Prostate gland (tissue), 2 donors: ENCODE results near the gene IPCEF1. TPM values are rescaled to one million over a fixed set of nuclear protein-coding genes. Genes with fewer than 3 reads are reported as not detected.

Source experiments
- DNase-seq: peaks from one replicate; pipeline ENCODE4 v3.0.0-alpha.2; 2019; ENCODE audit warnings: low spot score
- H3K27ac ChIP-seq, 2 donors: fragments of 200-600 bp; sonication (generic); 2 replicates each; pipeline ENCODE4 v1.5.1; 2017 to 2019
- H3K27me3 ChIP-seq: fragments of 200-600 bp; sonication (generic); replicated peaks from 2 replicates; pipeline ENCODE4 v1.5.1; 2019; ENCODE audit not compliant: insufficient read depth
- H3K36me3 ChIP-seq, 2 donors: fragments of 200-600 bp; sonication (generic); 1 replicate in 1 of 2; 2 replicates in 1 of 2; pipeline versions ENCODE4 v1.5.1 to v1.8.1; 2017 to 2019
- H3K4me1 ChIP-seq: fragments of 200-600 bp; sonication (generic); replicated peaks from 2 replicates; pipeline ENCODE4 v1.5.1; 2019
- H3K4me3 ChIP-seq, 2 donors: fragments of 200-600 bp; sonication (generic); 2 replicates each; pipeline ENCODE4 v1.5.1; 2017 to 2019
- H3K9me3 ChIP-seq: fragments of 200-600 bp; sonication (generic); 2 replicates; pipeline ENCODE4 v1.5.1; 2017
- POLR2A ChIP-seq: fragments of 450-650 bp; IDR thresholded peaks from one replicate; pipeline ENCODE4 v1.6.1; 2016; ENCODE audit warnings: antibody characterized with exemption, mild to moderate bottlenecking
- POLR2AphosphoS5 ChIP-seq: sonication (generic); formaldehyde crosslinking; IDR thresholded peaks from one replicate; pipeline ENCODE4 v1.6.1; 2017; ENCODE audit warnings: antibody characterized with exemption
- WGBS: methylation state at CpG from one replicate; pipeline ENCODE4 v1.1.5; 2018; 5-methylcytosine and 5-hydroxymethylcytosine counted together
- intact Hi-C: fragments of 100-400 bp; cut with DNase I; formaldehyde crosslinking; loops from one replicate; pipeline ENCODE4 v1.14.2; 2022
- total RNA-seq, 2 donors: library from RNA; depleted of rRNA; stranded (reverse); fragments of >200 nt; gene quantifications; one replicate each; pipeline ENCODE4 v1.1.0, GENCODE V29; 2016
- TF ChIP-seq, protein P1 (sequence below), 4 experiments: fragments of 200-600 bp in 2 of 4; fragments of 450-650 bp in 2 of 4; sonication (generic) in 2 of 4; IDR thresholded peaks; 1 replicate in 3 of 4; 2 replicates in 1 of 4; pipeline ENCODE4 v1.5.1; 2016 to 2019; ENCODE audit warnings: antibody characterized with exemption in 4 of 4, mild to moderate bottlenecking in 2 of 4, moderate library complexity in 2 of 4

The IPCEF1 gene
- total RNA-seq, 2 donors from 2014 or later, result 1.0 to 6.1 TPM

DNA sequence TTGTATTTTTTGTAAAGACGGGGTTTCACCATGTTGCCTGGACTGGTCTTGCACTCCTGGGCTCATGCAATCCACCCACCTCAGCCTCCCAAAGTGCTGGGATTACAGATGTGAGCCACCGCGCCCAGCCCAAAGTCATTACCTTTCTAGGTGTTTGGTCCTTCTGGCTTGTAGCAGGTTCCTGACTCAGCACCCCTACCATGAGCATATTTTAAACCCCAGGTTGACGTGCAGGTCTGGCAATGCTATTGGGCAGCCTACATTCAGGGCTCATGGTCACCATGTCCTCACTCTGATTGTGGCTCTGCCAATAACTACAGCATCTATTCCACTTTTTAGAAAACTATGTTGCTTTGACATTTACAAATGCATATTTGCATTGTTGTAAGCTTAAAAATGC lies 59.4 kb downstream of the IPCEF1 start:
- Histone ChIP-seq H3K36me3 (no peaks in the 10 kb centered on the region), H3K4me3 (no peak overlapping the region), H3K27me3 (no peaks in the 10 kb centered on the region), H3K4me1 (no peaks in the 10 kb centered on the region), H3K27ac (no peak overlapping the region), H3K9me3 (no peaks in the 10 kb centered on the region)
- TF ChIP-seq, protein P1, sequence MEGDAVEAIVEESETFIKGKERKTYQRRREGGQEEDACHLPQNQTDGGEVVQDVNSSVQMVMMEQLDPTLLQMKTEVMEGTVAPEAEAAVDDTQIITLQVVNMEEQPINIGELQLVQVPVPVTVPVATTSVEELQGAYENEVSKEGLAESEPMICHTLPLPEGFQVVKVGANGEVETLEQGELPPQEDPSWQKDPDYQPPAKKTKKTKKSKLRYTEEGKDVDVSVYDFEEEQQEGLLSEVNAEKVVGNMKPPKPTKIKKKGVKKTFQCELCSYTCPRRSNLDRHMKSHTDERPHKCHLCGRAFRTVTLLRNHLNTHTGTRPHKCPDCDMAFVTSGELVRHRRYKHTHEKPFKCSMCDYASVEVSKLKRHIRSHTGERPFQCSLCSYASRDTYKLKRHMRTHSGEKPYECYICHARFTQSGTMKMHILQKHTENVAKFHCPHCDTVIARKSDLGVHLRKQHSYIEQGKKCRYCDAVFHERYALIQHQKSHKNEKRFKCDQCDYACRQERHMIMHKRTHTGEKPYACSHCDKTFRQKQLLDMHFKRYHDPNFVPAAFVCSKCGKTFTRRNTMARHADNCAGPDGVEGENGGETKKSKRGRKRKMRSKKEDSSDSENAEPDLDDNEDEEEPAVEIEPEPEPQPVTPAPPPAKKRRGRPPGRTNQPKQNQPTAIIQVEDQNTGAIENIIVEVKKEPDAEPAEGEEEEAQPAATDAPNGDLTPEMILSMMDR (IDR thresholded peaks at IDR 0.05), result no peak
- TF ChIP-seq POLR2A (no peak), POLR2AphosphoS5 (no peak)
- DNase-seq, result no peak
- WGBS, result 96% methylated on average over 4 of the region's 4 CpGs
- intact Hi-C loops, result no loop called here

DNA sequence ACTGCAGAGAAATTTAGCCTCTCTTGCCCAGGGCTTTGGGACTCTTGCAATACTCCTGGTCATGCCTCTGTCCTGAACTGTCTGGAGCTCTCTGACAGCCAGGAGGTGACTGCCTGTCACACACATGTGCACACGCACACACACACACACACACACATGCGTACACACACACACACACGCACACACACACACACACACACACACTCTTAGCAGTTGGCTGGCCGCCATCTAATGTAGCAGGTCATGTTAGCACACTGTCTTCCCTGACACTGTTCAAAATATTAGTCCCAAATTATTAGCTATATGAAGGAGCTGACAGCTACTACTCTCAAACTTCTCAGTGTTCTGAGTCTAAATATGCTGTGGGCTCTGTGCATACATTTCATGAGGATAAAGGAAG lies 60.9 kb downstream of the IPCEF1 start:
- 65% methylated on average over 4 of the region's 4 CpGs for WGBS
- no peak for DNase-seq
- intact Hi-C loops, result no loop called here
- H3K9me3 ChIP-seq, result no peaks in the 10 kb centered on the region
- H3K4me3 ChIP-seq, result no peak overlapping the region
- no peaks in the 10 kb centered on the region for H3K4me1 ChIP-seq
- H3K27me3 ChIP-seq, result no peaks in the 10 kb centered on the region
- no peaks in the 10 kb centered on the region for H3K36me3 ChIP-seq
- no peak for TF ChIP-seq POLR2A
- TF ChIP-seq, protein P1 (IDR thresholded peaks at IDR 0.05), result no peak
- no peak for TF ChIP-seq POLR2AphosphoS5
- no peak overlapping the region for H3K27ac ChIP-seq

DNA sequence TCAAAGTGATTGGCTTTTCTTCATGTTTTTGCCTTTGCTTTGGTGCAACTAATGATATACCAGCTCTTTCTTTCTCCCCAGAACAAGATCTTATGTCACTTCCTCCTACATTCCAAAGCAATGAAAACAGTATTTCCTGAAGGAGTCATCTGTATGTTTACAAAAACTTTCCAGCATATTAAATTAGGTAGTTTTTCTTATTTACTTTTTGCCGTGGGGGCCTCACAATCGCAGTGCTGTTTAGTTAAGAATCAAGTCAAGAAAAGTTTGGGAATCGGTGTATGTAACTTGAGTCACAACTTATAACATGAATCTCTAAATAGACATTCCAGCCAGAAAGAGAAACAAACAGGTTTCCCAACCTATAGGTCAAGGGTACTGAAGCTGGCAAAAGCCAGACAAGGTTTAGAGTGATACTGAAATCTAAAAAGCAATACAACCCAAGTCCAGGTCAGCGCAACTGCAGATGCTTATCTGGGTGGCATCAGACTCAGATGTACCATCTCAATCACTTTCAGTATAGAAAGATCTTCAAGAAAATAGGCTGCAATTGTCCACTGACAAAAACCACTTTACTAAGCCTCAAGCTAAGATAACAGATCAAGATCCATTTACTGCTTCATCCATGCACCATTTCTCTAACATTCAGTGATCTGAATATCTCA lies 63.6 kb downstream of the IPCEF1 start:
- WGBS, result 45% methylated on average over 4 of the region's 4 CpGs
- Histone ChIP-seq H3K4me1 (no peaks in the 10 kb centered on the region), H3K36me3 (no peaks in the 10 kb centered on the region), H3K27me3 (no peaks in the 10 kb centered on the region), H3K4me3 (no peak overlapping the region), H3K27ac (no peak overlapping the region), H3K9me3 (no peaks in the 10 kb centered on the region)
- intact Hi-C loops, result no loop called here
- TF ChIP-seq, protein P1 (IDR thresholded peaks at IDR 0.05), result no peak
- no peak for TF ChIP-seq POLR2A
- no peak for TF ChIP-seq POLR2AphosphoS5
- DNase-seq, result no peak

DNA sequence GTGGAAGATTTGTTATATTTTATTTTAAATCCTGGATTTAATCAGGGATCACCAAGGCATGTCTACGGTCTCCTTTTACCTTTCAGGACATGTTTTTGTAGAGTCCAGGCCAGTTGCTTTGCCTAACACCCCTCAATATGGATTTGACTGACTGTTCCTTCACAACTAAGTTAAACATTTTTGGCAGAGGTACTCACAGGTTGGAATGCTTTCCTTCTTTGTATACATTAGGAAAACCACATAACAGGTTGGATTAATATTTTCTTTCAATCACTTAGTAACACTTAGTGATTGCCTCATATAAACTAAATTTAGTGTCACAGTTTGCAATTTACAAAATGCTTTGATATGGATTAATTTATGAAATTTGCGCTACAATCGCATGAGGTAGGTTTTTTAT lies 64.5 kb downstream of the IPCEF1 start:
- Histone ChIP-seq H3K4me1 (no peaks in the 10 kb centered on the region), H3K4me3 (no peak overlapping the region), H3K27me3 (no peaks in the 10 kb centered on the region), H3K36me3 (no peaks in the 10 kb centered on the region), H3K27ac (no peak overlapping the region), H3K9me3 (no peaks in the 10 kb centered on the region)
- no peak for DNase-seq
- TF ChIP-seq POLR2A (no peak), POLR2AphosphoS5 (no peak)
- TF ChIP-seq, protein P1 (IDR thresholded peaks at IDR 0.05), result no peak
- WGBS, result 76% methylated on average over 3 of the region's 3 CpGs
- intact Hi-C loops, result no loop called here

DNA sequence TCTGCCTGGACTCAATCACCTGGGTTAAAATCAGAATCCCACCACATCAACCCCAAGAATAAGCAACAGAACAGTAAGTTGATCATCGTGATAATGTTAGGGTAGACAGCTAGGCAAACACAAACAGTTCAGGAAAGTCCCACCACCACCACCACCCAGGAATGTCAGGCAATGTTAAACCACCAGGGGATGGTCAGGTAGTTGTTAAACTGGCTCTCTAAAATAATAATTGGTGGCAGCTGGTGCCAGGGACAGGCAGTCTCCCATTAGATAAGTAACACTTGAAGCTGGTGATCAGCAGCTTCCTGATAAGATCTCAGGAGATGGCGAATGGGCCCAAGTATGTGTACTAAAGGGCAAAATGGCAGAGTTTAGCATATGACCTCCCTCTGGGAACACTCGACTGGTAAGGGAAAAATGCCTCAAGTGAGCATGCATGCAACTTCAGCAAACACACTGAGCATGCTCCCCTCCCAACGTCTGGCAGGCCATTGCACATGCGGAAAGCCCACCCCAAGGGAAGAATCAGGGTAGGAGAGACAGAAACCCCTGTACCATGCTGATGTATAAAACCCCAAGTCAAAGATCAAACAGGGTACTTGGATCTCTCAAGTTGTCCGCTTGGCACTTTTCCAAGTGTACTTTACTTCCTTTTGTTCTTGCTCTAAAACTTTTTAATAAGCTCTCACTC lies 66.6 kb downstream of the IPCEF1 start:
- no peak overlapping the region for H3K27ac ChIP-seq
- H3K9me3 ChIP-seq, result no peaks in the 10 kb centered on the region
- H3K4me1 ChIP-seq, result no peaks in the 10 kb centered on the region
- H3K36me3 ChIP-seq, result no peaks in the 10 kb centered on the region
- H3K27me3 ChIP-seq, result no peaks in the 10 kb centered on the region
- no peak for DNase-seq
- no peak overlapping the region for H3K4me3 ChIP-seq
- no peak for TF ChIP-seq POLR2AphosphoS5
- TF ChIP-seq POLR2A, result no peak
- TF ChIP-seq, protein P1 (IDR thresholded peaks at IDR 0.05), result no peak
- WGBS, result 84% methylated on average over 6 of the region's 6 CpGs
- intact Hi-C loops, result no loop called here
